Activated T-cell treated with anti-CD3 and anti-CD28 coated beads for 4 hours (primary cell): ENCODE data around the gene SEMA4B.

ENCODE experiments used
- DNase-seq: peaks from one replicate; pipeline ENCODE4 v3.0.0-alpha.2; 2020

SEMA4B gene

GRCh38 chr15:90208356-90208755 is 7.2 kb downstream of the SEMA4B start:
- DNase-seq = no peak

- no peak for DNase-seq
Measured at GRCh38 chr15:90209591-90209990, 8.5 kb downstream of the SEMA4B start.

GRCh38 chr15:90210593-90210992 is 9.5 kb downstream of the SEMA4B start:
- DNase-seq = no peak

- DNase-seq = no peak
Measured at GRCh38 chr15:90211009-90211408, 9.9 kb downstream of the SEMA4B start.

- no peak for DNase-seq
Measured at GRCh38 chr15:90211440-90212143, 10.5 kb downstream of the SEMA4B start.

- no peak for DNase-seq
Measured at GRCh38 chr15:90212221-90213098, 11.3 kb downstream of the SEMA4B start.

- DNase-seq = no peak
Measured at GRCh38 chr15:90213122-90213817, 12.1 kb downstream of the SEMA4B start.

- DNase-seq = no peak
Measured at GRCh38 chr15:90213818-90214204, 12.7 kb downstream of the SEMA4B start.

- no peak for DNase-seq
Measured at GRCh38 chr15:90214553-90215196, 13.5 kb downstream of the SEMA4B start.

GRCh38 chr15:90217671-90218394 is 16.7 kb downstream of the SEMA4B start:
- DNase-seq = no peak

- peak; percentile 45 for DNase-seq
Measured at GRCh38 chr15:90219421-90220141, 18.5 kb downstream of the SEMA4B start.

GRCh38 chr15:90221246-90221900 is 20.2 kb downstream of the SEMA4B start:
- DNase-seq = no peak

GRCh38 chr15:90222547-90222946 is 21.4 kb downstream of the SEMA4B start:
- no peak for DNase-seq

- DNase-seq = no peak
Measured at GRCh38 chr15:90223441-90224165, 22.5 kb downstream of the SEMA4B start.

- DNase-seq = no peak
Measured at GRCh38 chr15:90225047-90225446, 23.9 kb downstream of the SEMA4B start.

GRCh38 chr15:90225504-90226234 is 24.5 kb downstream of the SEMA4B start:
- DNase-seq = no peak

GRCh38 chr15:90227336-90227735 is 26.2 kb downstream of the SEMA4B start:
- no peak for DNase-seq

- DNase-seq = no peak
Measured at GRCh38 chr15:90227816-90228772, 27.0 kb downstream of the SEMA4B start.
